OCI-LY7 (cell line): ENCODE data around the gene ARHGAP40. TPM values are rescaled to one million over a fixed set of nuclear protein-coding genes. Genes with fewer than 3 reads are reported as not detected.

Experiments used
- BruUV-seq: library from RNA; stranded (reverse); fragments of 400-500 nt; replicated peaks from 2 replicates; lab custom pipeline; 2021; lab: Mats Ljungman, UMichigan
- CTCF ChIA-PET: fragments of 300-600 bp; sonication (Branson Sonifier 250); formaldehyde crosslinking; loops from one replicate; lab custom pipeline; 2022; ENCODE audit warnings: antibody characterized with exemption; ENCODE audit not compliant: unreplicated experiment; lab: Charles Lee
- POLR2A ChIA-PET: fragments of 300-600 bp; sonication (Branson Sonifier 250); formaldehyde crosslinking; loops from one replicate; lab custom pipeline; 2022; ENCODE audit warnings: antibody characterized with exemption; lab: Charles Lee
- DNase-seq: peaks from one replicate; pipeline ENCODE4 v3.0.0-alpha.2; 2015; ENCODE audit warnings: low spot score
- H2AFZ ChIP-seq: fragments of 200-600 bp; sonication (generic), shearing (Covaris generic); 2 replicates; pipeline ENCODE4 v1.6.1; 2014; ENCODE audit warnings: mild to moderate bottlenecking, antibody characterized with exemption, low read length, moderate library complexity
- H3K27ac ChIP-seq: fragments of 200-600 bp; sonication (generic); 2 replicates; pipeline ENCODE4 v1.5.1; 2014; ENCODE audit warnings: mixed run types, low read depth, mild to moderate bottlenecking, moderate library complexity, low read length, inconsistent platforms; ENCODE audit not compliant: poor library complexity, severe bottlenecking
- H3K36me3 ChIP-seq: fragments of 200-600 bp; sonication (generic); 2 replicates; pipeline ENCODE4 v1.6.1; 2014; ENCODE audit warnings: mild to moderate bottlenecking, antibody characterized with exemption, low read length, moderate library complexity, mixed read lengths; ENCODE audit not compliant: insufficient read depth
- H3K4me1 ChIP-seq: fragments of 200-600 bp; sonication (generic); 2 replicates; pipeline ENCODE4 v1.5.1; 2014; ENCODE audit warnings: mild to moderate bottlenecking, low read length; ENCODE audit not compliant: insufficient read depth, poor library complexity, severe bottlenecking
- H3K4me2 ChIP-seq: fragments of 200-600 bp; sonication (generic); 2 replicates; pipeline ENCODE4 v1.6.1; 2014; ENCODE audit warnings: mild to moderate bottlenecking, low read length
- H3K4me3 ChIP-seq: fragments of 200-600 bp; sonication (generic); 2 replicates; pipeline ENCODE4 v1.5.1; 2014; ENCODE audit warnings: mild to moderate bottlenecking, low read depth, low read length; ENCODE audit not compliant: poor library complexity, severe bottlenecking
- H3K79me2 ChIP-seq: fragments of 200-600 bp; sonication (generic); 2 replicates; pipeline ENCODE4 v1.6.1; 2016; ENCODE audit warnings: low read depth, mild to moderate bottlenecking, low read length, moderate library complexity, mixed read lengths; ENCODE audit not compliant: insufficient read depth
- H3K9me2 ChIP-seq: fragments of 200-600 bp; sonication (generic); 2 replicates; pipeline ENCODE4 v1.6.1; 2016; ENCODE audit warnings: mild to moderate bottlenecking, low read length, mixed read lengths; ENCODE audit not compliant: insufficient read depth
- H3K9me3 ChIP-seq: fragments of 200-600 bp; sonication (generic); 2 replicates; pipeline ENCODE4 v1.6.1; 2014; ENCODE audit warnings: mild to moderate bottlenecking, mixed run types, low read length, mixed read lengths
- H4K20me1 ChIP-seq: fragments of 200-600 bp; sonication (generic); 2 replicates; pipeline ENCODE4 v1.6.1; 2014; ENCODE audit warnings: mild to moderate bottlenecking, antibody characterized with exemption, low read length, moderate library complexity, mixed read lengths; ENCODE audit not compliant: insufficient read depth
- EZH2phosphoT487 ChIP-seq: fragments of 200-600 bp; sonication (generic); IDR thresholded peaks from 2 replicates; pipeline ENCODE4 v1.6.1; 2018; ENCODE audit warnings: low read depth, borderline replicate concordance, mild to moderate bottlenecking, mixed run types, antibody characterized with exemption, low read length, moderate library complexity, mixed read lengths
- intact Hi-C: fragments of 100-400 bp; cut with micrococcal nuclease; formaldehyde crosslinking; loops from one replicate; pipeline ENCODE4 v1.10.0; 2022; ENCODE audit not compliant: unreplicated experiment
- total RNA-seq, 2 experiments: library from RNA; depleted of rRNA in 1 of 2; stranded (reverse); fragments of >200 nt in 1 of 2; shearing (Covaris generic) in 1 of 2; gene quantifications; 2 replicates each; pipeline ENCODE4 v1.2.3, GENCODE V29; 2014 to 2022
- TF ChIP-seq, protein P1 (sequence below): fragments of 200-600 bp; sonication (generic); conservative IDR thresholded peaks from 2 replicates; pipeline ENCODE4 v1.5.1; 2014; ENCODE audit warnings: mild to moderate bottlenecking, antibody characterized with exemption, low read length, moderate library complexity, mixed read lengths

Gene ARHGAP40
- total RNA-seq, 2 experiments from 2014 or later = not detected

GRCh38 chr20:38670786-38671185, 69.2 kb downstream of the ARHGAP40 start:
- H3K4me1 ChIP-seq = peaks cover 9% of the 10 kb centered on the region
- no peak for DNase-seq
- H4K20me1 ChIP-seq = no peaks in the 10 kb centered on the region
- H3K79me2 ChIP-seq = no peaks in the 10 kb centered on the region
- TF ChIP-seq, protein P1, sequence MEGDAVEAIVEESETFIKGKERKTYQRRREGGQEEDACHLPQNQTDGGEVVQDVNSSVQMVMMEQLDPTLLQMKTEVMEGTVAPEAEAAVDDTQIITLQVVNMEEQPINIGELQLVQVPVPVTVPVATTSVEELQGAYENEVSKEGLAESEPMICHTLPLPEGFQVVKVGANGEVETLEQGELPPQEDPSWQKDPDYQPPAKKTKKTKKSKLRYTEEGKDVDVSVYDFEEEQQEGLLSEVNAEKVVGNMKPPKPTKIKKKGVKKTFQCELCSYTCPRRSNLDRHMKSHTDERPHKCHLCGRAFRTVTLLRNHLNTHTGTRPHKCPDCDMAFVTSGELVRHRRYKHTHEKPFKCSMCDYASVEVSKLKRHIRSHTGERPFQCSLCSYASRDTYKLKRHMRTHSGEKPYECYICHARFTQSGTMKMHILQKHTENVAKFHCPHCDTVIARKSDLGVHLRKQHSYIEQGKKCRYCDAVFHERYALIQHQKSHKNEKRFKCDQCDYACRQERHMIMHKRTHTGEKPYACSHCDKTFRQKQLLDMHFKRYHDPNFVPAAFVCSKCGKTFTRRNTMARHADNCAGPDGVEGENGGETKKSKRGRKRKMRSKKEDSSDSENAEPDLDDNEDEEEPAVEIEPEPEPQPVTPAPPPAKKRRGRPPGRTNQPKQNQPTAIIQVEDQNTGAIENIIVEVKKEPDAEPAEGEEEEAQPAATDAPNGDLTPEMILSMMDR = no peak
- no peak for TF ChIP-seq EZH2phosphoT487
- no peaks in the 10 kb centered on the region for H3K9me3 ChIP-seq
- CTCF ChIA-PET = no interaction called here
- intact Hi-C loops = no loop called here
- no peak overlapping the region for H2AFZ ChIP-seq
- H3K4me2 ChIP-seq = no peak overlapping the region
- no peaks in the 10 kb centered on the region for H3K9me2 ChIP-seq
- H3K27ac ChIP-seq = no peak overlapping the region
- H3K4me3 ChIP-seq = no peak overlapping the region
- H3K36me3 ChIP-seq = no peaks in the 10 kb centered on the region
- BruUV-seq = no TSS peak
- POLR2A ChIA-PET = no interaction called here

- Histone ChIP-seq H2AFZ (no peak overlapping the region), H4K20me1 (no peaks in the 10 kb centered on the region), H3K9me2 (no peaks in the 10 kb centered on the region), H3K4me2 (no peak overlapping the region), H3K36me3 (no peaks in the 10 kb centered on the region), H3K9me3 (no peaks in the 10 kb centered on the region), H3K27ac (no peak overlapping the region), H3K79me2 (no peaks in the 10 kb centered on the region), H3K4me1 (peaks cover 9% of the 10 kb centered on the region), H3K4me3 (no peak overlapping the region)
- ChIA-PET CTCF (no interaction called here), POLR2A (interaction anchor here (0.7 kb wide), 1 partner anchor 378 kb away, joined by 4 read pairs; no protein-coding TSS in a partner anchor)
- TF ChIP-seq, protein P1 = no peak
- no peak for TF ChIP-seq EZH2phosphoT487
- DNase-seq = no peak
- no TSS peak for BruUV-seq
- intact Hi-C loops = no loop called here
Measured at GRCh38 chr20:38671186-38671585, 69.6 kb downstream of the ARHGAP40 start.

GRCh38 chr20:38671701-38672292, 70.2 kb downstream of the ARHGAP40 start:
- intact Hi-C loops = no loop called here

More at GRCh38 chr20:38671701-38672292, 70.2 kb downstream of the ARHGAP40 start:
- no peaks in the 10 kb centered on the region for H3K9me2 ChIP-seq
- ChIA-PET POLR2A (interaction anchor here (0.7 kb wide), 1 partner anchor 377 kb away, joined by 4 read pairs; no protein-coding TSS in a partner anchor), CTCF (interaction anchor here (1.1 kb wide), 1 partner anchor 212 kb away, joined by 3 read pairs; no protein-coding TSS in a partner anchor)
- no peak for DNase-seq
- no peaks in the 10 kb centered on the region for H3K36me3 ChIP-seq
- no peak overlapping the region for H2AFZ ChIP-seq
- H3K4me1 ChIP-seq = peaks cover 9% of the 10 kb centered on the region
- no peak overlapping the region for H3K4me2 ChIP-seq
- no peaks in the 10 kb centered on the region for H4K20me1 ChIP-seq
- no TSS peak for BruUV-seq
- H3K4me3 ChIP-seq = no peak overlapping the region
- TF ChIP-seq, protein P1 = no peak
- no peak for TF ChIP-seq EZH2phosphoT487
- H3K79me2 ChIP-seq = no peaks in the 10 kb centered on the region
- no peaks in the 10 kb centered on the region for H3K9me3 ChIP-seq
- H3K27ac ChIP-seq = no peak overlapping the region
